Measurements from ENCODE around the gene CDT1. TPM values are rescaled to one million over a fixed set of nuclear protein-coding genes. Genes with fewer than 3 reads are reported as not detected.

CDT1 gene
- total RNA-seq, 1 experiment from 2014 or later, result 39.9 TPM

DNA sequence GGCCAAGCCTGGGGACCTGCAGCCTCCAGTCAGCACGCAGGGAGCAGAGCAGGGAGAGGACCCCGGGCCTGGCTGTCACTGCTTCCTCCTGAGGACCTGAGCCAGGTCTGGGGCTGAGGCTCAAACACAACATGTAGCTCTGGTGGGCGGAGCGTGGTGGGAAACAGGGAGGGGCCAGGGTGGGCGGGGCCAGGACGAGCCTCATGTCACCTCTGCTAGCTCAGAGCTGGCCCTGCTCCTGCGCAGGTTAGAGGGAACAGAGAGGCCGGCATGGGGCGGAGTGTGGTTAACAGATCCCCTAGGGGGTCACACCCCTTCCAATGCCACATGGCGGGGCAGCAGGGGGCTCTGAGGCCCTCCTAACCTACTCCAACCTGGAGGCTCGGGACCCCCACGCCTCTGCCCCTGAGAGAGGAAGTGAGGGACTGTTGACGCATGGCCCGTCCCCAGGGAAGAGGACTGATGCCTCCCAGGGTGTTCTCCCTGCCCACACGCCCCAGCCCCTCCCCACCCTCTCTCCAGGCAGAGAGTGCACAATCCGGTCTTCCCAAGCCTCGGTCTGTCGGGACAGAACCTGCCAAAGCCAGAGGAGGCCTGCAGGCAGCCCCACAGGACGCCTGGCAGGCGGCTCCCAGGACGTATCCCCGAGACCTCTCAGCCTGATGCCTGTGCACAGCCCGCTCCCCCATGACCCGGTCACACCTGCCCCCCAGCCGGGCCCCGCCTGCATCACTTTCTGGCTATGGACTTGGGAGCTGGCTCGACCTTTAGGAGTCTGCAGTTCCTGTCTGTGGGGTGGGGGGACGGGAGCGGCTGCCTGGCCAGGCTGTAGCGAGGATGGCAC, 33.8 kb upstream of the CDT1 start:
- TF ChIP-seq POLR2AphosphoS5 (IDR thresholded peaks at IDR 0.05; ENCODE audit: low read depth, low read length) (no peak), TCF7L2 (IDR thresholded peaks at IDR 0.05; ENCODE audit: low read depth, low read length) (no peak), SIN3A (IDR thresholded peaks at IDR 0.05; ENCODE audit: borderline replicate concordance, insufficient read depth, low read depth, low read length) (no peak)
- TF ChIP-seq, protein P1, sequence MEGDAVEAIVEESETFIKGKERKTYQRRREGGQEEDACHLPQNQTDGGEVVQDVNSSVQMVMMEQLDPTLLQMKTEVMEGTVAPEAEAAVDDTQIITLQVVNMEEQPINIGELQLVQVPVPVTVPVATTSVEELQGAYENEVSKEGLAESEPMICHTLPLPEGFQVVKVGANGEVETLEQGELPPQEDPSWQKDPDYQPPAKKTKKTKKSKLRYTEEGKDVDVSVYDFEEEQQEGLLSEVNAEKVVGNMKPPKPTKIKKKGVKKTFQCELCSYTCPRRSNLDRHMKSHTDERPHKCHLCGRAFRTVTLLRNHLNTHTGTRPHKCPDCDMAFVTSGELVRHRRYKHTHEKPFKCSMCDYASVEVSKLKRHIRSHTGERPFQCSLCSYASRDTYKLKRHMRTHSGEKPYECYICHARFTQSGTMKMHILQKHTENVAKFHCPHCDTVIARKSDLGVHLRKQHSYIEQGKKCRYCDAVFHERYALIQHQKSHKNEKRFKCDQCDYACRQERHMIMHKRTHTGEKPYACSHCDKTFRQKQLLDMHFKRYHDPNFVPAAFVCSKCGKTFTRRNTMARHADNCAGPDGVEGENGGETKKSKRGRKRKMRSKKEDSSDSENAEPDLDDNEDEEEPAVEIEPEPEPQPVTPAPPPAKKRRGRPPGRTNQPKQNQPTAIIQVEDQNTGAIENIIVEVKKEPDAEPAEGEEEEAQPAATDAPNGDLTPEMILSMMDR (IDR thresholded peaks at IDR 0.05), result no peak
- TF ChIP-seq, protein P2, sequence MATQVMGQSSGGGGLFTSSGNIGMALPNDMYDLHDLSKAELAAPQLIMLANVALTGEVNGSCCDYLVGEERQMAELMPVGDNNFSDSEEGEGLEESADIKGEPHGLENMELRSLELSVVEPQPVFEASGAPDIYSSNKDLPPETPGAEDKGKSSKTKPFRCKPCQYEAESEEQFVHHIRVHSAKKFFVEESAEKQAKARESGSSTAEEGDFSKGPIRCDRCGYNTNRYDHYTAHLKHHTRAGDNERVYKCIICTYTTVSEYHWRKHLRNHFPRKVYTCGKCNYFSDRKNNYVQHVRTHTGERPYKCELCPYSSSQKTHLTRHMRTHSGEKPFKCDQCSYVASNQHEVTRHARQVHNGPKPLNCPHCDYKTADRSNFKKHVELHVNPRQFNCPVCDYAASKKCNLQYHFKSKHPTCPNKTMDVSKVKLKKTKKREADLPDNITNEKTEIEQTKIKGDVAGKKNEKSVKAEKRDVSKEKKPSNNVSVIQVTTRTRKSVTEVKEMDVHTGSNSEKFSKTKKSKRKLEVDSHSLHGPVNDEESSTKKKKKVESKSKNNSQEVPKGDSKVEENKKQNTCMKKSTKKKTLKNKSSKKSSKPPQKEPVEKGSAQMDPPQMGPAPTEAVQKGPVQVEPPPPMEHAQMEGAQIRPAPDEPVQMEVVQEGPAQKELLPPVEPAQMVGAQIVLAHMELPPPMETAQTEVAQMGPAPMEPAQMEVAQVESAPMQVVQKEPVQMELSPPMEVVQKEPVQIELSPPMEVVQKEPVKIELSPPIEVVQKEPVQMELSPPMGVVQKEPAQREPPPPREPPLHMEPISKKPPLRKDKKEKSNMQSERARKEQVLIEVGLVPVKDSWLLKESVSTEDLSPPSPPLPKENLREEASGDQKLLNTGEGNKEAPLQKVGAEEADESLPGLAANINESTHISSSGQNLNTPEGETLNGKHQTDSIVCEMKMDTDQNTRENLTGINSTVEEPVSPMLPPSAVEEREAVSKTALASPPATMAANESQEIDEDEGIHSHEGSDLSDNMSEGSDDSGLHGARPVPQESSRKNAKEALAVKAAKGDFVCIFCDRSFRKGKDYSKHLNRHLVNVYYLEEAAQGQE (IDR thresholded peaks at IDR 0.05; ENCODE audit: insufficient read depth in 1 of 2, low read depth in 2 of 2, low read length in 1 of 2), result no peak
- Histone ChIP-seq H3K4me3 (ENCODE audit: low read depth in 2 of 2, low read length in 2 of 2) (peak overlapping the region; percentile 21 to 46), H3K27me3 (ENCODE audit: control insufficient read depth, insufficient read depth, low read length) (no peaks in the 10 kb centered on the region), H3K4me1 (ENCODE audit: control insufficient read depth, insufficient read depth, low read length) (peaks cover 77% of the 10 kb centered on the region), H3K9me3 (ENCODE audit: control insufficient read depth, insufficient read depth, low read depth, low read length) (no peaks in the 10 kb centered on the region), H3K27ac (ENCODE audit: low read length) (peak overlapping the region; percentile 77), H3K36me3 (ENCODE audit: control insufficient read depth, insufficient read depth, low read length) (no peaks in the 10 kb centered on the region)
- DNase-seq (ENCODE audit: low read depth, low spot score), result no peak
- in situ Hi-C loops (cut with HindIII; ENCODE audit: low pct_unique_long_range_greater_than_20kb, low sequenced_read_pairs) (no loop called here), intact Hi-C loops (cut with micrococcal nuclease; ENCODE audit: unreplicated experiment) (no loop called here)
- POLR2A ChIA-PET, result interaction anchor here (0.6 kb wide), 2 partner anchors 11 kb away, joined by 3 to 5 read pairs; no protein-coding TSS in a partner anchor
- CTCF ChIA-PET, result interaction anchor here (1.0 kb wide), 1 partner anchor 10 kb away, joined by 3 read pairs; no protein-coding TSS in a partner anchor
- ATAC-seq, result peak; percentile 57
- no TSS peak for BruUV-seq (replicated peaks)

DNA sequence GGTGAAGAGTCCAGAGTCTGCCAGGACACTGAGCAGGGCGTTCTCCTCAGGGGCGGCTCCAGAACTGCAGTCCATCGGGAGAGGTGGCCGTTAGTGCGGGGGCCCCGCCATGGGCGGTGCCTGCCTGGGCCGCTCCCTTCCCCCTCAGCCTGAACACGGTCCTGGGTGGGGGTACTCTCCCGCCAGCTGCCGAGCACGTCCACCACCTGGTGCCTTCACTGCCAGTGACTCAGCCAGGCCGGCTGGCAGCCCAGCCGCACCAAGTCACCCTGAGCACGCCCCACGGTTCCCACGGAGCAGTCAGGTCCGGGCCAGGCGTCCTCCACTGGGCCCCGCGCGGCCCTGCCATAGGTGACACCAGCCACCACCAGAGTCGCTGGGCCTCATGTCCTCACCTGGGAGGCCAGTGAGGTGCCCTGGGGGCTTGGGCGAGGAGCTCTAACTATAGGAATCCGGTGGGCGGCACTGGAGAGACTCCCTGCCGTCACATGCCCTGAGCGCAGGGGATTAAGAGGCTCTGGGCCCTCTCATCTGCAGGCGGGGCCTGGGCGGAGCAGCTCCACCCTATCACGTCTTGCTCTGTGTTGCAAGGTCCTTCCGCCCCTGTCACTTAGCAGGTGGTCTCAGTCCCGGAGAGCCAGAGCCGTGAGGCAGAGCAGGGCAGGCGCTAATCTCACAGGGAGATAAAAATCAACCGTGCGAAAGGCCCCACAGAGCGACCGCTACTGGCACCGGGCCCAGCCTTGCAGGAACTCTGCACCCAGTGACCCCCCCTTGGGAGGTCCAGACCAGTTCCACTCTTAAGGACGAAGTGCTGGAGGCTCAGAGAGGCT, 32.9 kb upstream of the CDT1 start:
- Histone ChIP-seq H3K27me3 (ENCODE audit: control insufficient read depth, insufficient read depth, low read length) (no peaks in the 10 kb centered on the region), H3K4me1 (ENCODE audit: control insufficient read depth, insufficient read depth, low read length) (peaks cover 74% of the 10 kb centered on the region)
- CTCF ChIA-PET, result interaction anchor here (0.9 kb wide), 1 partner anchor 33 kb away, joined by 3 read pairs; no protein-coding TSS in a partner anchor

More for the DNA sequence above, 32.9 kb upstream of the CDT1 start:
- no peaks in the 10 kb centered on the region for H3K9me3 ChIP-seq (ENCODE audit: control insufficient read depth, insufficient read depth, low read depth, low read length)
- no peak for DNase-seq (ENCODE audit: low read depth, low spot score)
- TF ChIP-seq POLR2AphosphoS5 (IDR thresholded peaks at IDR 0.05; ENCODE audit: low read depth, low read length), result no peak
- TF ChIP-seq, protein P1 (IDR thresholded peaks at IDR 0.05), result no peak
- TF ChIP-seq SIN3A (IDR thresholded peaks at IDR 0.05; ENCODE audit: borderline replicate concordance, insufficient read depth, low read depth, low read length), result no peak
- TF ChIP-seq, protein P2 (IDR thresholded peaks at IDR 0.05; ENCODE audit: insufficient read depth in 1 of 2, low read depth in 2 of 2, low read length in 1 of 2), result no peak
- TF ChIP-seq TCF7L2 (IDR thresholded peaks at IDR 0.05; ENCODE audit: low read depth, low read length), result no peak
- peak overlapping the region; percentile 77 for H3K27ac ChIP-seq (ENCODE audit: low read length)
- no peaks in the 10 kb centered on the region for H3K36me3 ChIP-seq (ENCODE audit: control insufficient read depth, insufficient read depth, low read length)
- intact Hi-C loops (cut with micrococcal nuclease; ENCODE audit: unreplicated experiment), result no loop called here
- ATAC-seq, result peak; percentile 83
- H3K4me3 ChIP-seq (ENCODE audit: low read depth in 2 of 2, low read length in 2 of 2), result peak overlapping the region; percentile 21 to 46
- in situ Hi-C loops (cut with HindIII; ENCODE audit: low pct_unique_long_range_greater_than_20kb, low sequenced_read_pairs), result no loop called here
- BruUV-seq (replicated peaks), result no TSS peak
- POLR2A ChIA-PET, result interaction anchor here (0.6 kb wide), 1 partner anchor 651 kb away, joined by 8 read pairs; no protein-coding TSS in a partner anchor
